Activated CD8-positive, alpha-beta memory T cell treated with anti-CD3 and anti-CD28 coated beads for 48 hours (primary cell): Measurements from ENCODE around the gene LGR6.

ENCODE experiments used
- DNase-seq, 3 experiments: peaks; one replicate each; pipeline ENCODE4 v3.0.0-alpha.2; 2020; ENCODE audit warnings: low read depth in 2 of 3, low spot score in 2 of 3

The LGR6 gene

DNA sequence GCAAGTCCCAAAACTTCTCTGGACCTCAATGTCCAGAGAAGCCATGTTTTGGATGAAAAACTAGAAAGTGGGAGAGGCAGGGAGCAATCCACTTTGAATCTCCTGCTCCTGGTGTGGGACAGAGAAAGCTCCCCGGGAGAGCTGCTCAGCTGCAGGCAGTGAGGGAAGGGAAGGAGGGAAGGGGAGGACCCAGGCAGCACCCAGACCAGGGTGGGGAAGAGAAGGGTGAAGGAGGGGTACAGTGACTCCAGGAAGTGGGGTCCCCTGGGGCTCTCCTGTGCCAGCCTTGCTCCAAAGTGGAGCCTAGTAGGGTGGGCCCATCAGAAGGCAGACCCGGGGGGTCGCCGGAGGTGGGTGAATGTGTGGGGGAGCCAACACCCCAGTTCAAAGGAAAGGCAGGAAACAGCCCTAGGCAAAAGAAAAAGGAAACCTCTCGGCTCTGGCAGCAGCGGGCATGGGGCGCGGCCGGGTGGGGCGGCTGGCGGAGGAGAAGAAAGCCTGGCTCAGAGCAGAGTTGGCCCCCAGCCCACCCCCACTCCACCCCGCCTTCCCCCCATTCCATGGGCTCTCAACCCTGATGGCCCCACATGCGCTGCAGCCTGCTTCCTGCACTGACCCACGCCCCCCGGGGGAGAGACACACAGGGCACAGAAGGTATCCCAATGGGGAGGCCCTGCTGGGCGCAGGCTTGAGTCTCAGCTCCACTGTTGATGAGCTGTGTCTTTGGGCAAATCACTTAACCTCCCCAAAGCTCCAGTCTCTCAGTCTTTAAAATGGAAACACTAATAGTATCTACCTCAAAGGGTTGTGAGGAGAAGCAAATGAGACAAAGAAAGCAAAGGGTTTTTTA, 5.7 kb downstream of the LGR6 start:
- DNase-seq: no peak

DNA sequence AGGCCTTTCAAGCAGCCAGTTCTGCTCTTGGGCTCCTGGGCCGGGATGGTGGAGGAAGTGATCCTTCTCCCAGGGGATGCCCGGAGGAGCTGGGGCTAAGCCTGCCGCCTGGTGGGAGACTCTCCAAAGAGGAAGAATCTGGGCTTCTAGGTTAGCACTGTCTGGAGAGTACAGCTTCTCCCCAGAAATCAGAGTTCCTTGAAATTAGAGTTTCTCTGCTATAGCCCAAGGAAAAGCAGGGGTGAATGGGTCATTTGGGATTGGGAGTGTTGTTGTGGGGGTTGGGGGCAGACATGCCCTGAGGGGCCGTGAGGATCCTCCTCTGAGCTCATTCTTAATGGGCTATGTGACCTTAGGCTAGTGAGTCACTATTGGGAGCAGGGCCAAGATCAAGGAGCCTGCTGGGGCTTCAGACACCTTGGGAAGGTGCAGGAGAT, 6.5 kb downstream of the LGR6 start:
- DNase-seq: no peak

DNA sequence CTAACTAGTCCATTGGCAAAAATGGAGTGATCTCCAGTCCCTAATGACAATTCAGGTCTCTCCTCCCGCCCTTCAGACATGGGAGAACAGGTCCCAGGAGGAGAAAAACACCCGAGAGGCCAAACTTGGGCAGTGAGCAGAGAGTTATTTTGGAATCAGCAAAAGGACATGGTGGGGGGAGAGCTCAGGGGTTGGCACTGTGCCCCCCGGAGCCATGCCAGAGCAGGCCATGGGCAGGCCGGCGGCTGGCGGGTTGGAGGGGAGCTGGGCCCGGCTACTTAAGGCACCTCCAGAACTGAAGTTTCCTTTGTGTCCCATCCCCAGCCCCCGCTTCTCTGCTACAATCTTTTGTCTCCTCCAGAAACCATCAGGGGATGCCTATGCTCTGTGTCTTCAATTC, 7.1 kb downstream of the LGR6 start:
- no peak for DNase-seq

DNA sequence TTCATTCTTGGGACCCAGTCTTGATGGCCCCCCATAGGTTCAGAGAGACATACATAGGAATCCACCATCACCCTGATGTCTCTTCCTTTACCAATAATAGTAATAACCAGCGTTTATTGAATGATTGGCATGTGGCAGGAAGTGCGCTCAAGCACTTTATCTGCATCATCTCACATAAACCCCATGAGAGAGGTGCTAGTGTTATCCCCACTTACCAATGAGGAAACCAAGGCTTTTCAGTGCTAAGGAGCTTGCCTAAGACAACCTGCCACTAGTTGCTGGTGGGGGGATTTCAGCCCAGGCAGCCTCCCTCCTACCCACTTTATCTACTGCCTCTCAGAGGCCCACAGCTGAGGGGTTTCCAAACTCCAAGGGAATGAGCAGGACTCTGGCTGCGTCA, 7.7 kb downstream of the LGR6 start:
- DNase-seq: no peak

DNA sequence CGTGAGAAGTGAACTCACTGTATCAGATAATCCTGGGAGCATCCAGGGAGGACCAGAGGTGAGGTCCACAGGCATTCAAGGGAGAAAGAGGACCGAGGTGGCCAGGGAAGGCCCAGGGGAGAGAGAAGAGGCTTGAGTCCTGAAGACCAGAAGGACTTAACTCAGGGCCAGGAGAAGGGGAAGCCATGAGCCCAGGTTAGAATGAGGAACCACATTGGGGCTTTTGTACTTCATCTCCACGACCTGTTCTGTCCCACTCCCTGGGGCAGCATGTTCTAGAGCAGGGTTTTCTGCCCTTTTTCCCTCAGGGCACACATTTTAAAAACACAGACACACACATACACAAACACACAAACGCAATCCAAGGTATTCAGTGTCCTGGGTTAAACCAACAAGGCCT, 8.4 kb downstream of the LGR6 start:
- no peak for DNase-seq

DNA sequence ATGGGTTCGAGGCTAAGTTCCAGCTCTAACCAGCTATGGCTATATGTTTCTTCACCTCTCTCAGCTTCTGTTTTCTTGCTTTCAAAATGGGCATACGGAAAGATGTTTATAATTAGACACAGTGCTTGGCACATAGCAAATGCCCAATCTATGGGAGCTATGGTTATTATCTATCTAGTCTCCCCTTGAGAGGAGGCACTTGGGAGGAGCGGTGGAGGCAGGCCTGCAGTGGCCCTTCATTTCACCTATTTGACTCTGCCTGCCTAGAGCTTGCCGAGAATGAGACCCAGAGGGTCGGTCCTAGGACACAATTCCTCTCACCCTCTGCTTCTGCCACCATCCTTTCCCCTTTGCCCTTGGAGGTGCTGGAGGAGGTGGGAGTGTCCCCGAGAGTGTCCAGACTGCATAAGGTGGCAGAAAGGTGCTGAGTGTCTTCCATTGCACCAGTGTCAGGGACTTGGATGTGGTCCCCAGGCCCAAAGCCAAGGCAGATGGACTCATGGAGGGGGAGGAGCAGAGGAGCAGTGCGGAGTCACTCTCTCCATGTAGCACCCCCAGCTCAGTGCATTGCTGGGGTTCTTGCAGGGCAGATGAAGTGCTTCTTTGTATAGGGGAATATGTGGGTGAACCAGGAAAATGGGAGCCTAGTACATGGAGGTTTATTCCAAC, 9.0 kb downstream of the LGR6 start:
- no peak for DNase-seq

DNA sequence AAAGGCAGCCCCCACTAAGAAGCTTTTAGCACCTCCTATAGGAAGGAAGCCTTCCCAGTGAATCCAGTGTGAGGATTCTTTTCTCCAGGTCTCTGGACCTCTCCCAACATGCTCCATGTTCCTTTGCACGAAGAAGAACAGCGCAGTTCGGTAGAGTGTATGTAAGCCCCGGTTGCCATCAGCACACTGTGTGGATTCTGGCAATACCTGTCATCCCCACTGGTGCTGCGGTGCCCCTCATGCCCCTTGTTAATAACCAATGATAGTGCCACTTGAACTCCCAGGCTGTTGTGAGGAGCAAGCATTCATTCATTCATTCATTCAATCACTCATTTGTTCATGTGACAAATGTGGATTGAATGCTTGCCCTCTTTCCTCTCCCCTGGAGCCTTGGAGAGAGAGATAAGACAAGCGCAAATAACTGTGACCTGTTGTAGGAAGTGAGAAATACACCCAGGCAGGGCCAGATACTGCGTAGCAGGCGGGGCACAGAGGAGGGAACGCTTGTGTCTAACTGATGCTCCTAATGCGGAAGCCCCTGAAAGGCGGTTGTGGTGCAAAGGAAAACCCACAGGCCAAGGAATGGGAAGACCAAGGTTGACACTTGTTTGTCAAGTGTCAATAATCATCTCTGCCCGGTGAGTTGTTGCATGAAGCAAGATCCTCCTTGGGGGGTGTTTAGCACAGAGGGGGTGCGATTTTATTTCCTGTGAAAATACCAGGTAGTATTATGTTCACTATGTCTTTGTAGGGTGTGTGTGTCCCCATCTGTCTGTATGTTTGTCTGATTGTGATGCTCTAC, 9.8 kb downstream of the LGR6 start:
- no peak for DNase-seq

DNA sequence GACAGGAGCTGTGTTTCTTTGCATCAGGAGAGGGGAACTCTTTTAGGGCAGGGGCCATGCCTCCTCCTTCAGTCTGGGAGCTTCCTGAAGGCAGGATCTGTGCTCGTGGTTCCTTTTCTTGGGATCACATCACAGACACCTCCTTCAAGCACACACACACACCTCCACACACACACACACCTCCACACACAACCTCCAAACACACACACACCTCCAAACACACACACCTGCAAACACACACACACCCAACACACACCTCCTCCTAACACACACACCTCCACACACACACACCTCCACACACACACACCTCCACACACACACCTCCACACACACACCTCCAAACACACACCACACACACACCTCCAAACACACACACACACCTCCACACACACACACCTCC, 10.5 kb downstream of the LGR6 start:
- no peak for DNase-seq

DNA sequence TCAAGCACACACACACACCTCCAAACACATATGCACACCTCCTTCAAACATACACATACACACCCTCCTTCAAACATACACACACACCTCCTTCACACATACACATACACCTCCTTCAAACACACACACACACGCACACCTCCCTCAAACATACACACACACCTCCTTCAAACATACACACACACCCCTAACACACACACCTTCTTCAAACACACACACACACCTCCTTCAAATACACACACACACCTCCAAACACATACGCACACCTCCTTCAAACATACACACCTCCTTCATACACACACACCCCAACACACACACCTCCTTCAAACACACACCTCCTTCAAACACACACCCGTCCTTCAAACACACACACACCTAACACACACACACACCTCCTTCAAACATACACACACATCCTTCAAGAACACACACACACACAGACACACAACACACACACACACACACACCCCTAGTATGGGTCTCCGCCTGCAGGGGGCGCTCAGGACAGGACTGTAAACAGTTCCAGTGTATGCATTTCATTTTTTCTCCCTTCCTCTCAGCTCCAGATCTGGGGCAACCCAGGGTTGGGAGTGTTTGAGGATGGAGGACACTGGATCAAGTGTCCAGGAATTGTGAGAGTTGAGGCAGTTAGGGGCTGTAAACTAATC, 12.1 kb downstream of the LGR6 start:
- DNase-seq: no peak

DNA sequence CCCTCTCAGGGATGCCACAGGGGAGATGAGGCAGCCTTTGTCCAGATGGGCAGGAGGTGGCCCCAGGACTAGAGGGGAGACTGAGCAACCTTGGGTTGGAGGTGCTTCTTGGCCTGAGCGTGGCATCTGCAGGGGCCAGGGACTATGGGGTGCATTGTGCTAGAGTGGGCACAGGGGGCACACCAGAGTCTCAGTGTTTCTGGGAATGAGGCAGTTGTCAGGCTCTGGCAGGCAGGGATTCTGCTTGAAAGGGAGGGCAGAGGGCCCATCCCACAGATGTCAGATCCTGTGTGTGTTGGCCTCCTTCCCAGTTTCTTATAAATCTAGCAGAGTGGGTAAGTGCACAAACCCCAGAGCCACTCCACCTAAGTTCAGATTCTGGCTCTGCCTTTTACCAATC, 13.7 kb downstream of the LGR6 start:
- no peak for DNase-seq

DNA sequence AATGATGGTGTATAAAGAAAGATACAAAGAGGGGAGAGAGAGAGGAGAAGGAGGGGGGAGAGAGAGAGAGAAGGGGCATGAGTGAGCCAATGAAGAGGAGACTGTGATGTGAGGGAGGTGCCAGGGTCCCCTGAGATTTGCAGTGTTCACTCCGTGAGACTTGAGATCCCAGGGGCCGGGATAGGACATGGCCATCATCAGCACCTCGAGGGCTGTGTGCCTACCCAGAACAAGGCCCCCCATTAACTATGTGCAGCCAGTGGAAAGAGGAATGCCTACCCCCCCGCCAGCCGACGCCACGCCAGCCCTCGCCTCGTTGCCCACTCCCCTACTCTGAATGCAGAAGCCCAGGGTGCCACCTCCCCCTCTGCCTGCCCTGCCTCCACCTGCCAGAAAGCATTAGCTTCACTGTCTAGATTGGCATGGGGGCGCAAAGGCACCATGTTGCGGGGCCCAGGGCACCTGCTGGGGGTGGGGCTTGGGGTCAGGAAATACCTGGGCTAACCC, 14.8 kb downstream of the LGR6 start:
- DNase-seq: no peak

DNA sequence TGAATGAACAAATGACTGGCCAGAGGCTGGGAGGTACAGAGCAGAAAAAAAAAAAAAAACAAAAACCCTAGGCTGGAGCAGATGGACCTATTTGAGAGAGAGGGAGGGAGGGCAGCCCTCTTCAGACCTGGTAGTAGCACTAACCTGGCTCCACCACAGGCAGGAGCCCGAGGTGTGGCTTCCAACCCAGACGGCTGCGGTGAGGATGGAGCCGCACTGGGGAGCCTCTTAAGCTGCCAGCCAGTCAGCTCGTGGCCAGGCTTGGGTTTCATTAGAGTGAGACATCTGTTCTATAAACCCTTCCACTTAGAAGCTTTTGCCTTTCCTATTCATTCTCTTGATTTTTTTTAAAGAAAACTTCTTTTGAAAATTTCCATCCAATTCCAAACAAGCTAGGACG, 16.8 kb downstream of the LGR6 start:
- DNase-seq: no peak

DNA sequence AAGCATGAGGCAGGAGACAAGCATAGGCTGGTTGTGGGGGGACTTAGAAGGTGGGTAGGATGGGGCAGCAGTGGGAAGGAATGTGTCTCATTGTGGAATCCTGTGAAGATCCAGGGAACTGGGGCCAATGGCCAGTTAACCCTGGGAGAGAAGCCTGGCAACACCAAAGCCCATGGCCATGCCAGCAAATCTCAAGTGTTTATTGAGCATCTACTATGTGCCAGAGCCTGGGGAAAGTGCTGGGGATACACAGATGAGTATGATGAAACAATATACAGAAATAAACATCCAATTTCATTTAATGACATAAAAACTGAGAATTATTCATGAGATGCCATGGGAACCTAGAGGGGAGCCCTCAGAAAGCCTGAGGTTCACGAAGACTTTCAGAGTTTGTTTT, 17.4 kb downstream of the LGR6 start:
- DNase-seq: no peak

DNA sequence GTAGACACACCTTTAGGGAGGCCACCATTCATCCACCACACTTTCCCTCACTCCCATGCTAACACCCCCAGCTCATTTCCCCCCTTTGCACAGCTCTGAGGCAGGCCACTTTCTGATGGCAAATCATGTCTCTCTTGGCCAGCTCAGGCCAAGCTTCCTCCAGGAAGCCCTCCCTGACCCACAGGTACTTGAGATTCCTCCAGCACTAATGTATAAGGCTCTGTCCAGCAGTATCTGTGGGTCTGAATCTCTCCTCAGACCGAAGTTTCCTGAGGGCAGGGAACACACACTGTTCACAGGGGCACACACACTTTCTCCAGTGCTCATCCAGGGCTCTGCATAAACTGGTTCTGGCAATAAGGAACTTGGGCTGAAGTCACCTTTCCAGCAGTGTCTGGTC, 19.2 kb downstream of the LGR6 start:
- DNase-seq: no peak

DNA sequence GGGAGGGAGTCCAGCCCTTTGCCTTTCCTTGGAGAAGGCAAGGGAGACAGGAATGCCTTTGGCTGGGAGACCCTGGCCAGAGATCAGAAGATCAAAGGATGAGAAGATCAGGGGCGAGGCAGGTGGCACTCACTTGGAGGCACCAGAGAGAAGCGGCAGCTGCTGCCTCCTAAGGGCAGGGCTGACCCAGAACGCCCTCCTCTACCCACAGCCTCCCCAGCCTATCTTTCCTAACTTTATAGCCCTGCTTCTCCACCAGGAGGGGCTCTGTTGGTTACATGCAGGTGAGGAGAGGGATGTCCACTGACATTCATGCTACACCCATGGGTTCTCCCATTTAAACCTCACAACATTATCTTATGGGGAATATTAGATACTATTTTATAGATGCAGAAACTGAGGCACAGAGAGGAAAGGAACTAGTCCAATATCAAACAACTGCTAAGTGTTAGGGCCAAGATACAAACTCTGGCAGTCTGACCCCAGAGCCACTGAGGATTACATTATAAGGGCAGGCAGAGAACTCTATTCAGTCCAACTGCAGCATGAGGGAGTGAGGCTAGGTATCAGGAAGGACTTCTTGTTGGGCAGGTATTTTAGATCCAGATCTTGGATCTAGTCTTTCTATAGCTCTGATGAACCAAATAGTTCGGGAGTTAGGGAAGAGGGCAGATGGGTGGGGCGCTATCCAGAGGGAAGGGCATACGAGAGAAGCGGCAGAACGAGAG, 19.9 kb downstream of the LGR6 start:
- no peak for DNase-seq

DNA sequence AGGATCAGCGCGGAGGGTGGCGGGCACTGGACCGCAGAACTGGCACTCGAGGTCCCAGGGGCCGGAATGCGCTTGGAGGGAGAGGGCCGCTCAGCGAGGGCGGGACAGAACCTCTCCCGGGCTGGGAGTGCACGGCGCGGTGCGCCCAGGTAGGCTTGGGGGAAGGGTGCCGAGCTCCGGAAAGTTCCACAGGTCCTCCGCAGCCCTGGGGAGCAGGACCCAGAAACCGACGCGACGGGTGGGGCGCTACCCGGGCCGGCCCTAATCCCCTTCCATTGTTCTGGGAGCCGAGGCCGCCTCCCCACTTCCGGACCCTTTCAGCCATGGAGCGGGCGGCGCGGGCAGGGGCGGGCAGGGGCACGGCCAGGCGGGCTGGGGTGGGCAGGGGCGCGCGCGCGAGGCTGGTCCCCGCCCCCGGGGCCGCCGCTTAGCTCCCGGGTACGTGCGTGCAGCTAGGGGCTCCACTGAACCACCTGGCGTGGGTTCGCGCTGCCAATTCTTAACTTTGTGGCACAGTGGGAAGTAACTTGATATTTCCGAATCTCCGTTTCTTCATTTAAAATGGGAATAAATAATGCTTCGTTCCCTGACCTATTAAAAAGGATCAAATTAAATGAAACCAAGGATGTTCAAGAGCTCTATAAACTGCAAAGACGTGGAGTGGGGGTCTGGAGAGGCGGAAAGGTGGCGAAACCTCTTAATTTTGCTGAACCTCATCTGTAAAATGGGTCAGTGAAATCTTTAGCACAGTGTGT, 20.7 kb downstream of the LGR6 start:
- no peak for DNase-seq

DNA sequence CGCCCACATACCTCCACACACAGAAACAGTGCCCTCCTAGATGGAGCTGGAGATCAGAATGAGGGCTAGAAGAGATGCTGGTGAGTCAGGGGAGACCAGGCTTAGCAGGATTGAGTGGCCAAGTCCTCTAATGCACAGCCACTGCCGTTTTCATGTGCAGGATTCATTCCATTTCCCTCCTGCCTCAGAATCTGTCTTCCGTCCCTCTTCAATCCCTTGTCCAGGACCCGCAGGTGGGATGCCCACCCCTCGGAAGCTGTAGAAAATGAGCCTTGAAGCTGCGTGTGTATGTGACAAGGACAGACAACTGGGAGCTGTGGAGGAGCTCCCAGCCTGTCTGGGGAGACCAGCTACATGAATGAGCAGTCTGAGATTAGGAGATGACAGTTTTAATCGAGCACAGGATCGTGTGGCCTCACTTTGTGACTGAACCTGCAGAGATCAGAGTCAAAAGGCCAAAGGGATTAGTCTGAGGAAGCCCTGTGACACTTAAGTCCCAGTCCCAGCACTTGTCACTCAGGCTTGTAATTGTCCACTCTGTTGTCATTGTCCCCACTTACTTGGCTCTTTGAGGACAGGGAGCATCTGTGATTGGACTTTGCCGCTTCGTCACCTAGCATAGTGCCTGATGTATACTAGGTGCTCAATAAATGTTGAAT, 22.0 kb downstream of the LGR6 start:
- no peak for DNase-seq

DNA sequence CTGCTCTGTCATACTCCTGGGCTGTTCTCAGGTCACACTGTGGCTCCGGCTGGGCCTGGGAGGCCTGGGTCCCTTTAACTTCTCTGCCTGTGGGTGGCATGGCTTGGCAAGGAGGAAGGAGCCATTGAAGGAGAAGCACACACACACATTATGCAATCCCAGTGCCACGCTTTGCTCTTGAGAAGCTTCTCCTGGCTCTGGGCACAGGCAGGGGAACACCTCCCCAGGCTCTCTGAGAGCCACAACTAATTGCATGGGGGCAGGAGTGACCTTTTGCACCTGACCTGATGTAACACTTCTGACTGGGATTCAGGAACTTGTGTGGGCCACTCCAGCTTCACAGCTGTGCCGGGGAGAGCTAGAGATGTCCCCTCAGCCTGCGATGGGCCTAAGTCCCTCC, 23.1 kb downstream of the LGR6 start:
- no peak for DNase-seq

DNA sequence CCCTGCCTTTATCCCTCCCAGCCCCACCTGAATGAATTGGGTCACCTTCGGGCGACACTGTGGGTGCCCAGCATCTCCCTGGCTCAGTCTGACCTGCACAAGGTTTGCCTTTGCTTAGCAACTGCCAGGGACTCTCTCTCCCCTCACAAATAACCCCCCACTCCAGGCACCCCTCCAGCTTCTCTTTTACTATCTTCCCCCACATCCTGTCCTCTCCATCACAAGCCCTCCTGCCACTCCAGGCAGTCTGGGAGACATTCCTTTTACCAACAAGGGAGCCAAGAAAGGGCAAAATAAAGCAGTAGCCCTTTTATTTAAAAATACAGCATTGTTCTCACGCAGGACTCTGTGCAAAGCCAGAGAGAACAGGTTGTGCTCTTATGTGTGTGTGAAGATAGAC, 23.9 kb downstream of the LGR6 start:
- no peak for DNase-seq
